H1 (cell line): ENCODE results near the gene MAPKAPK2. TPM values are rescaled to one million over a fixed set of nuclear protein-coding genes. Genes with fewer than 3 reads are reported as not detected.

Source experiments
- CTCF ChIA-PET: fragments of 300-600 bp; sonication (Branson Sonifier 250); formaldehyde crosslinking; loops from one replicate; lab custom pipeline; 2021; ENCODE audit not compliant: partially characterized antibody; lab: Charles Lee
- POLR2A ChIA-PET: fragments of 300-600 bp; sonication (Branson Sonifier 250); formaldehyde crosslinking; loops from one replicate; lab custom pipeline; 2021; ENCODE audit warnings: inconsistent platforms; ENCODE audit not compliant: partially characterized antibody; lab: Charles Lee
- DNase-seq, 2 experiments: peaks; one replicate each; pipeline versions ENCODE4 v3.0.0 to v3.0.0-alpha.2; 2010 to 2022; ENCODE audit warnings: low spot score in 2 of 2, low read depth in 1 of 2, mixed read lengths in 1 of 2
- FAIRE-seq: peaks from 2 replicates; lab custom pipeline; 2011; peaks lifted over from hg19 to GRCh38; lab: Jason Lieb, UNC
- H2AFZ ChIP-seq: 2 replicates; pipeline ENCODE4 v1.8.1; 2012; ENCODE audit warnings: low read length, inconsistent platforms
- H2AK5ac ChIP-seq: 2 replicates; pipeline ENCODE4 v1.6.1; 2013; ENCODE audit warnings: low read depth, low read length
- H2BK120ac ChIP-seq: replicated peaks from 2 replicates; pipeline ENCODE3; 2013; ENCODE audit warnings: low read depth, low read length, inconsistent platforms
- H2BK12ac ChIP-seq: 2 replicates; pipeline ENCODE4 v1.6.1; 2013; ENCODE audit warnings: low read depth, low read length
- H2BK15ac ChIP-seq: 2 replicates; pipeline ENCODE4 v1.6.1; 2013; ENCODE audit warnings: low read length
- H2BK20ac ChIP-seq: 2 replicates; pipeline ENCODE4 v1.6.1; 2013; ENCODE audit warnings: low read length
- H2BK5ac ChIP-seq: 2 replicates; pipeline ENCODE4 v1.6.1; 2013; ENCODE audit warnings: low read depth, low read length
- H3K14ac ChIP-seq: 2 replicates; pipeline ENCODE4 v1.6.1; 2013; ENCODE audit warnings: inconsistent platforms; ENCODE audit not compliant: insufficient read length
- H3K18ac ChIP-seq: 2 replicates; pipeline ENCODE4 v1.6.1; 2013; ENCODE audit warnings: low read length; ENCODE audit errors: extremely low read depth
- H3K23ac ChIP-seq: 2 replicates; pipeline ENCODE4 v1.6.1; 2013; ENCODE audit warnings: inconsistent platforms; ENCODE audit not compliant: insufficient read length
- H3K23me2 ChIP-seq: 2 replicates; pipeline ENCODE4 v1.6.1; 2013; ENCODE audit warnings: low read depth, low read length
- H3K27ac ChIP-seq: 2 replicates; pipeline ENCODE4 v1.6.1; 2011; ENCODE audit warnings: low read depth, low read length, inconsistent platforms
- H3K27me3 ChIP-seq, 4 experiments: replicated peaks in 1 of 4; 1 replicate in 1 of 4; 2 replicates in 3 of 4; pipeline versions ENCODE4 v1.6.1 to v1.8.1; 2011 to 2013; ENCODE audit warnings: low read length in 3 of 4, mild to moderate bottlenecking in 3 of 4, inconsistent platforms in 2 of 4, mixed read lengths in 2 of 4, moderate library complexity in 1 of 4; ENCODE audit not compliant: control insufficient read depth in 3 of 4, insufficient read depth in 3 of 4; ENCODE audit errors: extremely low read depth in 1 of 4
- H3K36me3 ChIP-seq, 4 experiments: 2 replicates each; pipeline versions ENCODE4 v1.6.1 to v1.8.1; 2011 to 2013; ENCODE audit warnings: mild to moderate bottlenecking in 4 of 4, low read length in 3 of 4, moderate library complexity in 2 of 4, control low read depth in 1 of 4, inconsistent platforms in 1 of 4; ENCODE audit not compliant: insufficient read depth in 4 of 4, control insufficient read depth in 2 of 4
- H3K4ac ChIP-seq: replicated peaks from 2 replicates; pipeline ENCODE3; 2013; ENCODE audit warnings: low read length, low read depth, mixed read lengths, inconsistent platforms; ENCODE audit not compliant: insufficient read length
- H3K4me1 ChIP-seq, 4 experiments: replicated peaks in 1 of 4; 1 replicate in 1 of 4; 2 replicates in 3 of 4; pipeline versions ENCODE4 v1.6.1 to v1.8.1; 2011 to 2013; ENCODE audit warnings: low read length in 3 of 4, inconsistent platforms in 2 of 4, mixed read lengths in 1 of 4; ENCODE audit not compliant: insufficient read depth in 4 of 4, control insufficient read depth in 3 of 4
- H3K4me2 ChIP-seq, 2 experiments: 2 replicates each; pipeline versions ENCODE4 v1.6.1 to v1.8.1; 2011 to 2013; ENCODE audit warnings: low read depth in 2 of 2, low read length in 2 of 2, control low read depth in 1 of 2, inconsistent platforms in 1 of 2, mild to moderate bottlenecking in 1 of 2; ENCODE audit not compliant: insufficient read depth in 1 of 2
- H3K4me3 ChIP-seq, 4 experiments: fragments of 200-600, 300-600 bp in 1 of 4; sonication (generic), shearing (Covaris generic), sonication (Bioruptor Twin) in 1 of 4; 2 replicates each; pipeline versions ENCODE4 v1.5.1 to v1.8.1; 2011 to 2016; ENCODE audit warnings: low read length in 4 of 4, low read depth in 3 of 4, control low read depth in 2 of 4, inconsistent platforms in 2 of 4, mild to moderate bottlenecking in 2 of 4, mixed read lengths in 1 of 4, moderate library complexity in 1 of 4; ENCODE audit not compliant: insufficient read depth in 2 of 4; ENCODE audit errors: extremely low read depth in 1 of 4
- H3K56ac ChIP-seq: replicated peaks from 2 replicates; pipeline ENCODE3; 2013; ENCODE audit warnings: low read depth, mild to moderate bottlenecking, mixed read lengths, low read length, inconsistent platforms; ENCODE audit not compliant: insufficient read length
- H3K79me1 ChIP-seq: 2 replicates; pipeline ENCODE4 v1.6.1; 2013; ENCODE audit warnings: low read depth, low read length, control low read depth
- H3K79me2 ChIP-seq, 2 experiments: 2 replicates each; pipeline versions ENCODE4 v1.6.1 to v1.8.1; 2012 to 2013; ENCODE audit warnings: low read length in 2 of 2, mild to moderate bottlenecking in 2 of 2, inconsistent platforms in 1 of 2; ENCODE audit not compliant: insufficient read depth in 2 of 2, control insufficient read depth in 1 of 2
- H3K9ac ChIP-seq, 4 experiments: replicated peaks in 1 of 4; 1 replicate in 1 of 4; 2 replicates in 3 of 4; pipeline versions ENCODE4 v1.6.1 to v1.8.1; 2011 to 2013; ENCODE audit warnings: low read depth in 3 of 4, low read length in 3 of 4, control low read depth in 2 of 4, mild to moderate bottlenecking in 2 of 4, moderate library complexity in 2 of 4, inconsistent platforms in 1 of 4; ENCODE audit errors: extremely low read depth in 1 of 4
- H3K9me3 ChIP-seq, 2 experiments: 2 replicates each; pipeline versions ENCODE4 v1.6.1 to v1.8.1; 2012 to 2013; ENCODE audit warnings: mild to moderate bottlenecking in 2 of 2, moderate library complexity in 2 of 2, control low read depth in 1 of 2, inconsistent platforms in 1 of 2, low read depth in 1 of 2, low read length in 1 of 2, mixed read lengths in 1 of 2; ENCODE audit not compliant: insufficient read depth in 2 of 2
- H4K20me1 ChIP-seq, 2 experiments: replicated peaks in 1 of 2; 2 replicates each; pipeline versions ENCODE3 to v1.8.1; 2011 to 2013; ENCODE audit warnings: inconsistent platforms in 2 of 2, low read length in 2 of 2, mild to moderate bottlenecking in 1 of 2; ENCODE audit not compliant: insufficient read depth in 2 of 2, control insufficient read depth in 1 of 2
- H4K5ac ChIP-seq: 2 replicates; pipeline ENCODE4 v1.6.1; 2013; ENCODE audit warnings: low read length, low read depth, mixed read lengths, inconsistent platforms; ENCODE audit not compliant: insufficient read length
- H4K8ac ChIP-seq: 2 replicates; pipeline ENCODE4 v1.8.0; 2013; ENCODE audit warnings: mild to moderate bottlenecking, moderate library complexity, low read length, inconsistent platforms; ENCODE audit not compliant: insufficient read depth; ENCODE audit errors: extremely low read depth
- H4K91ac ChIP-seq: replicated peaks from 2 replicates; pipeline ENCODE3; 2013; ENCODE audit warnings: low read length, mixed read lengths, inconsistent platforms; ENCODE audit not compliant: insufficient read length
- CREB1 ChIP-seq: IDR thresholded peaks from 2 replicates; pipeline ENCODE4 v1.6.1; 2012; ENCODE audit warnings: inconsistent platforms
- EGR1 ChIP-seq: IDR thresholded peaks from 2 replicates; pipeline ENCODE4 v1.6.1; 2011; ENCODE audit warnings: low read depth, low read length, borderline replicate concordance
- FOSL1 ChIP-seq: IDR thresholded peaks from 2 replicates; pipeline ENCODE4 v1.6.1; 2011; ENCODE audit warnings: mild to moderate bottlenecking, low read depth, low read length, moderate library complexity; ENCODE audit not compliant: insufficient read depth
- PHF8 ChIP-seq: fragments of 200-600 bp; sonication (generic); conservative IDR thresholded peaks from 2 replicates; pipeline ENCODE4 v1.7.1; 2012; ENCODE audit warnings: low read depth, mild to moderate bottlenecking, inconsistent platforms, low read length, moderate library complexity
- SAP30 ChIP-seq: fragments of 300-600 bp; sonication (generic); IDR thresholded peaks from 2 replicates; pipeline ENCODE4 v1.7.1; 2012; ENCODE audit warnings: low read length, moderate library complexity, mild to moderate bottlenecking, inconsistent platforms; ENCODE audit not compliant: insufficient read depth, insufficient replicate concordance
- SIN3A ChIP-seq, 2 experiments: IDR thresholded peaks in 1 of 2; conservative IDR thresholded peaks in 1 of 2; 2 replicates each; pipeline ENCODE4 v1.6.1; 2011 to 2012; ENCODE audit warnings: low read length in 2 of 2, improper control_type of control experiment in 1 of 2, low read depth in 1 of 2, mild to moderate bottlenecking in 1 of 2
- SP1 ChIP-seq: IDR thresholded peaks from 2 replicates; pipeline ENCODE4 v1.6.1; 2011; ENCODE audit warnings: low read depth, low read length
- SUZ12 ChIP-seq: fragments of 200-600 bp; sonication (generic); IDR thresholded peaks from 2 replicates; pipeline ENCODE4 v1.6.1; 2012; ENCODE audit warnings: mild to moderate bottlenecking, inconsistent platforms, low read length, moderate library complexity, mixed read lengths
- TBP ChIP-seq: IDR thresholded peaks from 2 replicates; pipeline ENCODE4 v1.6.1; 2011; ENCODE audit warnings: low read depth, low read length, improper control_type of control experiment
- ZNF274 ChIP-seq: IDR thresholded peaks from 2 replicates; pipeline ENCODE4 v1.7.0; 2012; ENCODE audit warnings: low read length, borderline replicate concordance; ENCODE audit errors: extremely low read depth
- WGBS, 2 experiments: shearing (Covaris generic) in 1 of 2; methylation state at CpG; one replicate each; pipeline versions ENCODE4 v1.1.6 to v1.1.7; 2013 to 2015; ENCODE audit warnings: low lambda C conversion rate in 2 of 2, mixed read lengths in 2 of 2, inconsistent platforms in 1 of 2, low coverage in 1 of 2, missing lambda C conversion rate in 1 of 2; ENCODE audit not compliant: insufficient replicate concordance in 2 of 2, insufficient coverage in 1 of 2, insufficient read length in 1 of 2; ENCODE audit errors: extremely low coverage in 1 of 2, missing lambda C conversion rate in 1 of 2; 5-methylcytosine and 5-hydroxymethylcytosine counted together
- polyA plus RNA-seq, 7 experiments: library from polyadenylated mRNA; depleted of rRNA in 3 of 7; stranded (reverse) in 5 of 7; unstranded in 2 of 7; fragments of >200 nt in 5 of 7; fragments of 200-250 nt in 2 of 7; gene quantifications; 1 replicate in 5 of 7; 2 replicates in 1 of 7; 4 replicates in 1 of 7; pipeline versions ENCODE4 v1.2.1 to v1.2.3, GENCODE V29; 2011 to 2013; ENCODE audit warnings: missing spikeins in 2 of 7, mixed read lengths in 2 of 7
- total RNA-seq: library from RNA; stranded (reverse); fragmentation: NEBNext Ultra II Directional; extraction: Animal tissue kit (Norgen Biotek cat#: 25700); gene quantifications from 2 replicates; pipeline ENCODE4 v1.2.1, GENCODE V29; 2021
- TF ChIP-seq, protein P1 (sequence below): IDR thresholded peaks from 2 replicates; pipeline ENCODE4 v1.6.1; 2011; ENCODE audit warnings: low read depth, mild to moderate bottlenecking, low read length; ENCODE audit not compliant: insufficient read depth

The MAPKAPK2 gene
- total and polyA plus RNA-seq, 2 of the 8 experiments (the other 6 are each of a cell fraction or from before 2014, with no cell fraction given): 27.5 to 44.9 TPM

DNA sequence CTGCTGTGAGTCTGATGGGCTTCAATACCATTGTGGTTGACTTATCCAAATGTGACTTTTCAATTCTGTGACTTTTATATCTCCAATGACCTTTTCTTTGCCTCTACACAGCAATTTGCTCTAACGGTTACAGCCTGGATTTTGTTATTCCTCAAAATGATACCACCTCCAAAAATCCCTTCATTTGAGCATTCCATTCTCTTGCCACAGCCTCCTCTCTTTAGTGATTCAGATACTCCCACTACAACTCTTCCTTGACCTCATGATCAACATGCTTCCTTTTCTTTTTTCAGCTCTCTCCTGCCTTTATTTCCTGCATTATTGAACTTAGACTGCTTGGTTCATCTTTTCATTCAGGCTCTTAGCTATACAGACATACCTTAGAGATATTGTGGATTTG lies 69.3 kb downstream of the MAPKAPK2 start:
- no peak overlapping the region for H4K5ac ChIP-seq
- H2AFZ ChIP-seq: no peak overlapping the region
- WGBS, 2 experiments: 79% methylated on average over 1 of the region's 1 CpG; no CpG with 5 or more reads in 1 of the 2 experiments
- H3K9ac ChIP-seq: no peak overlapping the region
- no peaks in the 10 kb centered on the region for H3K4me1 ChIP-seq
- no peaks in the 10 kb centered on the region for H3K9me3 ChIP-seq
- no peak overlapping the region for H2BK20ac ChIP-seq
- no peak overlapping the region for H2BK12ac ChIP-seq
- peaks cover 2 to 7% (median 4%) of the 10 kb centered on the region in 4 experiments; a peak in 5 of 7 replicates for H3K27me3 ChIP-seq
- H3K4me2 ChIP-seq: no peak overlapping the region
- POLR2A ChIA-PET: no interaction called here
- no peaks in the 10 kb centered on the region for H3K79me1 ChIP-seq
- H3K23ac ChIP-seq: no peak overlapping the region
- CTCF ChIA-PET: interaction anchor here (0.9 to 1.9 kb wide), 4 partner anchors 14 to 158 kb away, joined by 3 to 8 read pairs (median 4); partner anchors contain the start of gene IL20
- H3K4ac ChIP-seq: no peak overlapping the region
- no peak for FAIRE-seq
- H3K56ac ChIP-seq: no peak overlapping the region
- H3K4me3 ChIP-seq: no peak overlapping the region
- no peak overlapping the region for H3K14ac ChIP-seq
- H4K20me1 ChIP-seq: no peaks in the 10 kb centered on the region
- H2BK5ac ChIP-seq: no peak overlapping the region
- no peaks in the 10 kb centered on the region for H3K23me2 ChIP-seq
- no peak for DNase-seq
- H3K36me3 ChIP-seq: no peaks in the 10 kb centered on the region
- H3K18ac ChIP-seq: no peak overlapping the region
- H2AK5ac ChIP-seq: no peak overlapping the region
- H4K91ac ChIP-seq: no peak overlapping the region
- no peak overlapping the region for H3K27ac ChIP-seq
- no peak overlapping the region for H4K8ac ChIP-seq
- H2BK15ac ChIP-seq: no peak overlapping the region
- H3K79me2 ChIP-seq: no peaks in the 10 kb centered on the region
- H2BK120ac ChIP-seq: no peak overlapping the region
- TF ChIP-seq FOSL1 (no peak), ZNF274 (no peak), EGR1 (no peak), CREB1 (no peak), SUZ12 (no peak), SP1 (no peak), SAP30 (no peak), PHF8 (no peak), SIN3A (conservative IDR thresholded peaks at IDR 0.05 in 1 of 2, IDR thresholded peaks at IDR 0.05 in 1 of 2; ENCODE audit: low read depth in 1 of 2, low read length in 2 of 2) (no peak), TBP (no peak)
- TF ChIP-seq, protein P1, sequence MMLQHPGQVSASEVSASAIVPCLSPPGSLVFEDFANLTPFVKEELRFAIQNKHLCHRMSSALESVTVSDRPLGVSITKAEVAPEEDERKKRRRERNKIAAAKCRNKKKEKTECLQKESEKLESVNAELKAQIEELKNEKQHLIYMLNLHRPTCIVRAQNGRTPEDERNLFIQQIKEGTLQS: no peak
